IPS-15b (cell line): ENCODE measurements around the gene U2AF2.

ENCODE experiments used
- H3K27me3 ChIP-seq: one replicate; pipeline ENCODE4 v1.6.1; 2013; ENCODE audit warnings: low read length; ENCODE audit not compliant: control insufficient read depth, insufficient read depth
- H3K36me3 ChIP-seq: one replicate; pipeline ENCODE4 v1.6.1; 2013; ENCODE audit warnings: low read length; ENCODE audit not compliant: control insufficient read depth, insufficient read depth
- H3K4me1 ChIP-seq: one replicate; pipeline ENCODE4 v1.6.1; 2013; ENCODE audit warnings: mild to moderate bottlenecking, low read length; ENCODE audit not compliant: control insufficient read depth, insufficient read depth
- H3K4me3 ChIP-seq: one replicate; pipeline ENCODE4 v1.5.1; 2013; ENCODE audit warnings: low read depth, low read length
- H3K9ac ChIP-seq: one replicate; pipeline ENCODE4 v1.6.1; 2013; ENCODE audit warnings: low read depth, mild to moderate bottlenecking, low read length
- H3K9me3 ChIP-seq: one replicate; pipeline ENCODE4 v1.6.1; 2013; ENCODE audit warnings: mild to moderate bottlenecking, low read length; ENCODE audit not compliant: control insufficient read depth, insufficient read depth

Gene U2AF2

GRCh38 chr19:55654868-55655647 lies at the start of gene U2AF2:
Gene U2AF2 (plus strand): TSS chr19:55655035. CDS start chr19:55655105, 70 bp downstream.
- Histone ChIP-seq H3K4me3 (peak within 1 kb of the TSS; percentile 96), H3K27me3 (no peaks in the 10 kb centered on the region), H3K9me3 (no peaks in the 10 kb centered on the region), H3K9ac (peak within 1 kb of the TSS; percentile 98), H3K36me3 (peaks cover 17% of the 10 kb centered on the region), H3K4me1 (peaks cover 9% of the 10 kb centered on the region)

DNA sequence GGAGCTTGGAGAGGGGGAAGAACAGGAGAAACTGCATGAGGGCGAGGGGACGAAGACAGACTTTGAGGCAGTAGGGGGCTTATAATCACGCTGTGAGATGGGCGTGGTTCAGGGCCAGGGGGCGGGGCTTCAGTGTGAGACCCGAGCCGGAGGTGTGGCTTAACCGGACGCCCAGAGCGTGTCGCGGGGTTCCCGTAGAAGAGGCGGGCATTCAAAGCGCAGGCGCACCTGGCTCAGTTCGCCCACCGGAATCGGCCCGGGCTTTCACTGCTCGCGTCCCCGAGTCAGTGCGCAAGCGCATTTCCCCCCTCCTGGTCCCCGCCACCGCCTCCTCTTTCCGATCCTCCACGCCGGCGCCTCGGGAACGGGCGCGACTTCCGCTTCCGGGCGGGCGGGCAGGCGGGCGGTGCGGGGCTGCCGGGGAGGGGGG lies 49.6 kb upstream of the U2AF2 start:
- H3K4me3 ChIP-seq, result peak overlapping the region; percentile 89
- H3K9me3 ChIP-seq, result no peaks in the 10 kb centered on the region
- H3K36me3 ChIP-seq, result peaks cover 8% of the 10 kb centered on the region
- no peaks in the 10 kb centered on the region for H3K27me3 ChIP-seq
- H3K4me1 ChIP-seq, result peaks cover 11% of the 10 kb centered on the region
- no peak overlapping the region for H3K9ac ChIP-seq

GRCh38 chr19:55605637-55606470 lies 49.0 kb upstream of the U2AF2 start, which contains the start of gene ZNF865:
Gene ZNF865 (plus strand): TSS chr19:55605647. CDS start chr19:55613619, 7,972 bp downstream.
- Histone ChIP-seq H3K4me1 (peaks cover 10% of the 10 kb centered on the region), H3K9me3 (no peaks in the 10 kb centered on the region), H3K4me3 (peak within 1 kb of the TSS; percentile 89), H3K27me3 (no peaks in the 10 kb centered on the region), H3K9ac (peak within 1 kb of the TSS; percentile 76), H3K36me3 (peaks cover 8% of the 10 kb centered on the region)

DNA sequence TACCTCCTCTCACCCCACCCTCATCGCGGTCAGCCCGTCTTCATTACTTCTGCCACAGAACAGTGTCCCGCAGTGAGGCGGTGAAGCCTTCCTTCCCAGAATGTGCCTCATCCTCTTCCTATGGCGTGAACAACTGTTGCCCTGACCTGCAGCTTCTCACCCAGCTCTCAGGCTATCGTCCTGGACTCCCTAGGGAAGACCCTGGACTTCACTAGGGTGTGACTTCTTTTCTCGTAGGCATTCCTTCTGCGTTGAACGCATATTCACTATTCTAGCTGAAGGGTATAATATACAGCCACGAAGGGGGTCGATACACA lies 48.4 kb upstream of the U2AF2 start:
- H3K9ac ChIP-seq, result no peak overlapping the region
- H3K27me3 ChIP-seq, result no peaks in the 10 kb centered on the region
- peaks cover 8% of the 10 kb centered on the region for H3K36me3 ChIP-seq
- H3K4me1 ChIP-seq, result peaks cover 6% of the 10 kb centered on the region
- H3K9me3 ChIP-seq, result no peaks in the 10 kb centered on the region
- H3K4me3 ChIP-seq, result peak overlapping the region; percentile 89

DNA sequence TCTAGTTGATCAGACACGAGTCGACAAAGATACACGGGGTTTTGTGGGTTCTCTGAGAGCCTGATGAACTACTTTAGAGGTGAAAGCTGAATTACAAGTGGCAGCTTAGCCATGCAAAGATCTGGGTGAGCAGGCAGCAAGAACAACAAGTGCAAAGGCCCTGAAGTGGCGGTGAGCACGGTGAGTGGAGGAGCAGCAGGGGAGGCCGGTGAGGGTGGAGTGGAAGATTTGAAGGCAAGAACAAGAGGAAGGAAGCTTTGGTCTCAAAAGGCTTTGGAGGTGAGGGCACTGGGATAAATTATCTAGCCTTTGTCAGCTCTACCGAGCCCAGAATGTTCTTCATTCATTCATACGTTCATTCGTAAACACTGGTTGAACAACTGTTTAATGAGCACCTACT lies 48.0 kb upstream of the U2AF2 start:
- Histone ChIP-seq H3K36me3 (peaks cover 8% of the 10 kb centered on the region), H3K27me3 (no peaks in the 10 kb centered on the region), H3K9ac (peak overlapping the region; percentile 12), H3K9me3 (no peaks in the 10 kb centered on the region), H3K4me3 (peak overlapping the region; percentile 89), H3K4me1 (peaks cover 6% of the 10 kb centered on the region)

DNA sequence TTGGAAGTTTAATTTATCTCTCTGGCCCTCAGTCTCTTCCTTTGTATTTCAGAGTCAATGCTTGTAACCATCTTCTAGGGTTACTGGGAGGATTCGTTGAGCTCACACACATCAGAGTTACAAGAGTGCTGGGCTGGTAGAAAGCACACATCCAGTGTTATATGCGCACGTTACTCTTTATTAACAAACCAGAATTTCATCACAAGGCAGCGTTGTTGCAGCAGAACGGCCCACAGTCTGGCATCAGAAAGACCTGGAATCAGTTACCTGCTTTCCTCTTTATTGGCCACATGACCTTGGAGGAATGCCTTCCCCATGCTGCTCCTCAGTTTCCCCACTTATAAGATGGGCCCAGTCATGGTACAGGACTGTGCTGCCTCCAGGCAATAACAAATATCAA lies 45.5 kb upstream of the U2AF2 start:
- no peaks in the 10 kb centered on the region for H3K4me1 ChIP-seq
- no peak overlapping the region for H3K4me3 ChIP-seq
- peaks cover 8% of the 10 kb centered on the region for H3K36me3 ChIP-seq
- no peaks in the 10 kb centered on the region for H3K9me3 ChIP-seq
- no peaks in the 10 kb centered on the region for H3K27me3 ChIP-seq
- H3K9ac ChIP-seq, result no peak overlapping the region

- H3K9me3 ChIP-seq, result no peaks in the 10 kb centered on the region
- no peak overlapping the region for H3K4me3 ChIP-seq
- H3K4me1 ChIP-seq, result no peaks in the 10 kb centered on the region
- H3K27me3 ChIP-seq, result no peaks in the 10 kb centered on the region
- H3K36me3 ChIP-seq, result peaks cover 23% of the 10 kb centered on the region
- H3K9ac ChIP-seq, result no peak overlapping the region
These were observed 43.4 kb upstream of the U2AF2 start for GRCh38 chr19:55611300-55611982.

GRCh38 chr19:55611983-55612645 lies 42.7 kb upstream of the U2AF2 start:
- Histone ChIP-seq H3K4me1 (no peaks in the 10 kb centered on the region), H3K9me3 (no peaks in the 10 kb centered on the region), H3K4me3 (no peak overlapping the region), H3K27me3 (no peaks in the 10 kb centered on the region), H3K36me3 (peaks cover 25% of the 10 kb centered on the region), H3K9ac (no peak overlapping the region)

GRCh38 chr19:55613396-55613795 lies 41.4 kb upstream of the U2AF2 start:
- Histone ChIP-seq H3K9me3 (no peaks in the 10 kb centered on the region), H3K4me3 (no peak overlapping the region), H3K9ac (no peak overlapping the region), H3K27me3 (no peaks in the 10 kb centered on the region), H3K36me3 (peaks cover 22% of the 10 kb centered on the region), H3K4me1 (no peaks in the 10 kb centered on the region)

DNA sequence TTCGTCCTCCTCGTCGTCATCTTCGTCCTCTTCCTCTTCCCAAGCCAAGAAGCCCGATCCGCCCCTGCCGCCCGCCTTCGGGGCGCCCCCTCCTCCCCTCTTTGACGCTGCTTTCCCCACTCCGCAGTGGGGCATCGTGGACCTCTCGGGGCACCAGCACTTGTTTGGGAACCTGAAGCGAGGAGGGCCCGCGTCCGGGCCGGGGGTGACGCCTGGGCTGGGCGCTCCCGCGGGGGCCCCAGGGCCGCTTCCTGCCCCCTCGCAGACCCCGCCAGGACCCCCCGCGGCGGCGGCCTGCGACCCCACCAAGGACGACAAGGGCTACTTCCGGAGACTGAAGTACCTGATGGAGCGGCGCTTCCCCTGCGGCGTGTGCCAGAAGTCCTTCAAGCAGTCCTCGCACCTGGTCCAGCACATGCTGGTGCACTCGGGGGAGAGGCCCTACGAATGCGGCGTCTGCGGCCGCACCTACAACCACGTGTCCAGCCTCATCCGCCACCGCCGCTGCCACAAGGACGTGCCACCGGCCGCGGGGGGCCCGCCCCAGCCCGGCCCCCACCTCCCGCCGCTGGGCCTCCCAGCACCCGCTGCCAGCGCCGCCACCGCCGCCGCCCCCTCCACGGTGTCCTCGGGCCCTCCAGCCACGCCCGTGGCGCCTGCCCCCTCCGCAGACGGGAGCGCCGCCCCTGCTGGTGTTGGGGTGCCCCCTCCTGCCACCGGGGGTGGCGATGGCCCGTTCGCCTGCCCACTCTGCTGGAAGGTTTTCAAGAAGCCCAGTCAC lies 40.7 kb upstream of the U2AF2 start:
- H3K27me3 ChIP-seq, result no peaks in the 10 kb centered on the region
- H3K9ac ChIP-seq, result no peak overlapping the region
- no peaks in the 10 kb centered on the region for H3K9me3 ChIP-seq
- peaks cover 22% of the 10 kb centered on the region for H3K36me3 ChIP-seq
- no peak overlapping the region for H3K4me3 ChIP-seq
- H3K4me1 ChIP-seq, result no peaks in the 10 kb centered on the region
